GM21576 (cell line): ENCODE measurements around the gene KIF20A.
"Not testable (repeated sequence)": the region's sequence is repeated elsewhere in the genome, so short reads cannot be mapped to it uniquely, and the experiment has no call there.

Source experiments
- ATAC-seq: cut with Tn5 transposase; IDR thresholded peaks from one replicate; pipeline ENCODE4 v1.9.1; 2021; ENCODE audit warnings: mild to moderate bottlenecking, moderate library complexity; ENCODE audit not compliant: unreplicated experiment

KIF20A gene

DNA sequence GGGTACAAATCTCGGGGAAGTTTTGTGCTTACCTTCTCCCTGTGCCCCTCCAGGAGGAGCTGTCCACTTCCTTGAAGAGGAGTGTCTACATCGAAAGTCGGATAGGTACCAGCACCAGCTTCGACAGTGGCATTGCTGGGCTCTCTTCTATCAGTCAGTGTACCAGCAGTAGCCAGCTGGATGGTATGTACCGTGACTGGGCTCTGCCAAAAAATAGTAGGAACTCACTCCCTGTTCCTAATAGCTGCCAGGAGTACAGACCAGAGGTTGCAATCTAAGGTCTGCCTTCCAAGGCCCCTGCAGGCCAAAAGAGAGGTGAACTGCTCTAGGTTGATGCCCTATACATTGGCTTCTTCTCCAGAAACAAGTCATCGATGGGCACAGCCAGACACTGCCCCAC, 3.9 kb downstream of the KIF20A start:
- ATAC-seq = no peak

DNA sequence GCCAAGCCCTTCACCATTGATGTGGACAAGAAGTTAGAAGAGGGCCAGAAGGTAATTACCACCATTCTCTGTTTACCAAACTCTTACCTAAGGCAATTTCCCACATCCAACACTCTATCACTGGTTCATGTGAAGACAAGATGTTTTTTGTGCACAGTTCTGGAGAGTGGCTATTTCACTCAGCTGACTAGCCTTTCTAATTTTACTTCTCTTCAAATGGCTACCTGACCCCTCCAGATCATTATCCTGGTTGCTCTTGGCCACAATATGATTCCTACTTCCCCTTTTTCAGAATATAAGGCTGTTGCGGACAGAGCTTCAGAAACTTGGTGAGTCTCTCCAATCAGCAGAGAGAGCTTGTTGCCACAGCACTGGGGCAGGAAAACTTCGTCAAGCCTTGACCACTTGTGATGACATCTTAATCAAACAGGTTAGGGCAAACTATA, 7.1 kb downstream of the KIF20A start:
- no peak for ATAC-seq

DNA sequence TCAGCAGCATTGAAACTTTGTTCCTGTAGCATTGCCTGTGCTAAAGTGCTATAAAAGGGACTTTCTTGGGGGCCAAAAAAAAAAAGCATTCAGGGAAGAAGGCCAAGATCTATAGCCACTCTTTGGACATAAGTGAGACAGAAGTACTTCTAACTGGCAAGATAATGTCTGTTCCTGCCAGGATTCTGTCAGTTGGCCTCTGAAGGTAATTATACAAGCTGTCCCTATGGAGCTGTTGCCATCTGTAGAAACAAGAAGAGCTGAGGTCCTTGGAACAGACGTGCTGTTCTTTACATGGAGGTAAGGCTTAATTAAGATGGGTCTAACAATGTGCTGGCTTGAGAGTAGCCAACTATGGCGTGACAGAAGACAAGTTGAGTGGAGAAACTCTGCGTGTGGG, 9.7 kb downstream of the KIF20A start:
- ATAC-seq = no peak

DNA sequence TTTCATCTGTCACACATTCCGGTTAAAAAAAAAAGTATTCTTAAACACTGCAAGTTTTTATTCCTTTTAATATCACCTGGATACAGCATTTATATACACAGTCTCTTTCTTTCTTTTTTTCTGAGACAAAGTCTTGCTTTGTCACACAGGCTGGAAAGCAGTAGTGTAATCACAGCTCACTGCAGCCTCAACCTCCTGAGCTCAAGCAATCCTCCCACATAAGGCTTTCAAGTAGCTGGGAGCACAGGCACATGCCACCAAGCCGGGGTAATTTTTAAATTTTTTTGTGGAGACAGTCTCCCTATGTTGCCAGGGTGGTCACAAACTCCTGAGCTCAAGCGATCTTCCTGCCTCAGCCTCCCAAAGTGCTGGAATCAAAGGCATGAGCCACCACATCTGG, 13.9 kb downstream of the KIF20A start:
- ATAC-seq = no peak

DNA sequence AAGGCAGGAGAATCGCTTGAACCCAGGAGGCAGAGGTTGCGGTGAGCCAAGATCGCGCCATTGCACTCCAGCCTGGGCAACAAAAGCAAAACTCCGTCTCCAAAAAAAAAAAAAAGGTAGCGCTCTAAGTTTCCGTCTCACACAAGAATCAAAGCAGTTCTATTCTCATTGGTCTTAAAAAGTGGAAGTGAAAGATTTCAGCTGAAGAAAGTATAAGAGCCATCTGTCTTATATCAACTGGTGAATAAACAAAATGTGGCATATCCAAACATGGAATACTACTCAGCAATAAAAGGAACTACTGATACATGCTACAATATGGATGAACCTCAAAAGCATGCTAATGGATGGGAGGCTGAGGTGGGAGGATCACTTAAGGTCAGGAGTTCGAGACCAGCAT, 14.9 kb downstream of the KIF20A start:
- not testable (repeated sequence) for ATAC-seq

DNA sequence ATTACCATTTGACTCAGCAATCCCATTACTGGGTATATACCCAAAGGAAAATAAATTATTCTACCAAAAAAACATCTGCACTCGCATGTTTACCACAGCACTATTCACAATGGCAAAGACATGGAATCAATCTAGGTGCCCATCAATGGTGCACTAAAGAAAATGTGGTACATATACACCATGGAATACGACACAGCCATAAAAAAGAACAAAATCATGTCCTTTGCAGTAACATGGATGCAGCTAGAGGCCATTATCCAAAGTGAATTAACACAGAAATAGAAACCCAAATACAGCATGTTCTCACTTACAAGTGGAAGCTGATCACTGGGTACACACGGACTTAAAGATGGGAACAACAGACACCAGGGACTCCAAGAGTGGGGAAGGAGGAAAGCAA, 32.1 kb downstream of the KIF20A start:
- no peak for ATAC-seq

DNA sequence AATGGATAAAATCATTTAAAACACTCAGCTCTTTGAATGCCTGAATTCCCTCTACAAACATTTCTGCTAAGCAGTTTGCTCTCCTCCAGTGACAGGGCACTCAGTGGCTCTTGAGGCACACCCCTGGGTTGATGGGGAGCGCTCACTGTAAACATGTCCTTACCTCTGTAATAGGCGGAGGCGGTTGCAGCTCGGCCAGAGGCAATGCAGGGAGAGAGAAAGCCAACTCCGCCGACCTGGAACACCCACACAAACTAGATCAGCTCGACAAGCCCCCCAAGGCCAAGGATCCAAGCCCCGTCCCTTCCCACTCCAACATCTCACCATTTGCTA, 33.9 kb downstream of the KIF20A start:
- peak; percentile 10 for ATAC-seq

DNA sequence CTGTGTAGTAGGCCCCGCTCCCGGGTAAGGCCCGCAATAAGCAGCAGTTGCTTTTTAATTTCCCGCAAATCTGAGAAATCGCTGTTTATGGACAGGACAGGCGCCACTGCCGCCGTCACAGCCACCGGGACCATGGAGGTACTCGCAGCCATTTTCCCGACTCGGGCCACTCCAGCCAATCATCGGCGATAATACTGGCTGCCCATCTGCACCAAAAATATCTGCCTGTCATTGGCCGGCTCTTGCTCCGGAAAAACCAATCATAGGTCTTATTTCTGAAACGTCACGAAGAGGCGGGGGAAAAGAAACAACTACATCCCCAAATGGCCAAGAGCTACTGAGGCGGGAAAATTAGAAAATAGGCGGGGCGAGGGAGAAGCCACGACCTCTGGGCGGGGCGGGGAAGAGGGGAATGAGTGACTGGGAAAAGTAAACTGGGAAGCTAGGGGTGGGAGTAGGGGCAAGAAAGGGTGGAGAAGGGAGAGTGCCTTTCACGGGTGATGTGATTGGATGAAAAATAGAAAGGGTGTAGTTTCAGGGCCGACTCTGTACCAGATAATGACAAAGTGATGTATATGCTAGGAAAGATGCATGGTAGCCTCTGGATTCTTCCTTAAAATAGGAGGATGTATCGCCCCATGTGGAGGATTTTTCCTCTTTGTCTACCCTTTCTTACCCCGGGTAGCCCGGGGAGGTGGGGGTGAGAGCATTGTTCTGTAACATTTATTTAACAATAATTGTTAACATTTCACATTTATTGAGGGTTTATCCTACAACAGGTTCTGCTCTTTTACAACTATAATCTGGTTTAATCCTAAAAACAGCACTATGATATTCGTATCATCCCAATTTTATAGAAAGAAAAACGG, 34.5 kb downstream of the KIF20A start, which contains the start of gene CDC23:
Gene CDC23, minus strand, starts transcription at position 163 of the 869 bp plus-strand sequence. Its CDS starts 11 bp downstream, at position 152.
- ATAC-seq = peak; percentile 96

DNA sequence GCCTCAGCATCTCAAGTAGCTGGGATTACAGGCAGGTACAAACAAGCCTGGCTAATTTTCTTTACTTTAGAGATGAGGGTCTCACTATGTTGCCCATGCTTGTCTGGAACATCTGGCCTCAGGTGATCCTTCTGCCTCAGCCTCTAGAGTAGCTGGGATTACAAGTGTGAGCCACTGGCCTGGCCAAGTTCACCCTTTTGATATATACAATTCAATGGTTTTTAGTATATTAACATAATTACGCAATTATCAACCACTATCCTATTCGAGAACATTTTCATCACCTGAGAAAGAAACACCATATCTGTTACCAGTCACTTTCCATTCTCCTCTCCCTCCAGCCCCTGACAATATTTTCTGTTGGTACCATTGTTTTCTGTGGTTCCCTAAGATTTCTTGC, 37.9 kb downstream of the KIF20A start:
- ATAC-seq = no peak

DNA sequence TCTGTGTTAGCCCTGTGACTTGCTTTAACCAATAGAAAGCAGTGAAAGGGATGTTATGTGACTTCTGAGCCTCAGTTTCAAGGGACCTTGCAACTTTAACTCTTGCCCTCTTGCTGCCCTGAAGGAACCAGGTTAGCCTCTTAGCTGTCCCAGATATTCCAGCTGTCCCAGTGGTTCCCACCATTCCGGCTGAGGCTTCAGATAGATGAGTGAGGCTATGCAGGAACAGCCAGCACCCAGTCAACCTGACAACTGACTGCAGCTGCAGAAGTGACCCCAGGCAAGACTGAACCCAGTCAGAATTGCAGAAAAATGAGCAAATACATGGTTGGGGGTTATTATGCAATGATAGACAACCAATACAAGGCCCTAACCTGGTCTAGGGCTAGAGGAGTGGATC, 44.6 kb downstream of the KIF20A start:
- ATAC-seq = no peak

DNA sequence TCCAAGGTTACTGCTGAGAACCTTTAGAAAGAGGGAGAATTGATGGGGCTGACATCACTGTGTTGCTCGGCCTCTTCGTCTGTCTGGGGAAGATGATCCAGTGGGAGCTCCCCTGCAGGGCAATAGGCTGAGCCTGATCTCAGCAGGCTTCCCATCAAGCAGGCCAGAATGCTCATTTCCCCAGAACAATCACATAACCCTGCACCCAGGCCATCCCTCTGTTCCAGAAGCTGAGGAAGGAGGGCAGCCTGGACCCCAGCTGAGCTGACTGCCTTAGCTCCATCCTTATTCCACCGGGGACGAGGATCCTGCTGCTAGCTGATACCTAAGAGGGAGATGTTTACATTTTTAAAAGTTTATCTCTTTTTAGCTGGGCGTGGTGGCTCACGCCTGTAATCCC, 45.8 kb downstream of the KIF20A start:
- no peak for ATAC-seq

DNA sequence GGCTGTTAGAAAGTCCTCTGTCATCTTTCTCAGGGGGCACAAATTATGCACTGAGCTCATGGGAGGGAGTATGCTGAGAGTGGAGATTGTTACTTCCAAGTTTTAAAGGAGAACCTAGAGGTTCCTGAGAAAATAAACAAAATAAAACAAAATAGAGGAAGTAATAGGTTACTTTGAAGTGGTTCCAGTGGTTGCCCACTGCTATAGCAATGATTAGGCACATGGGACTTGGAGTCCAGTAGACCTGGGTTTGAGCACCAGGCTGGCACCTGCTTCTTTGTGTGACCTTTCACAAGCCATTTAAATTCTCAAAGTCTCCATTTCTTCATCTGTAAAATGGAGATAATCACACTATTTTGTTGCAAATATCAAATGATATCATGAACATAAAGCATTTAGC, 48.0 kb downstream of the KIF20A start:
- ATAC-seq = no peak

DNA sequence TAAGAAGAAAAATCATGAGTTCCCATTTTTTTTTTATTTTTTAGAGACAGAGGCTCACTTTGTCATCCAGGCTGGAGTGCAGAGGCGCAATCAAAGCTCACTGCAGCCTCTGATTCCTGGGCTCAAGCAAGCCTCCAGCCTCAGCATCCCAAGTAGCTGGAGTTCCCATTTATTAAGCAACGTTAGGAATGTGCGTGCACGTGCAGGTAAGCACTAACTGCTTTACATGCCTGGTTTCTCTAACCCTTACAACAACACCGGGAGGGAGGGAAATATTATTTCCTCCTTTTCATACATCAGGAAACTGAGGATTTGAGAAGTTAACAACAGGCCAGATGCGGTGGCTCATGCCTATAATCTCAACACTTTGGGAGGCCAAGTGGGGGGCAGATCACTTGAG, 50.5 kb downstream of the KIF20A start:
- ATAC-seq = no peak

DNA sequence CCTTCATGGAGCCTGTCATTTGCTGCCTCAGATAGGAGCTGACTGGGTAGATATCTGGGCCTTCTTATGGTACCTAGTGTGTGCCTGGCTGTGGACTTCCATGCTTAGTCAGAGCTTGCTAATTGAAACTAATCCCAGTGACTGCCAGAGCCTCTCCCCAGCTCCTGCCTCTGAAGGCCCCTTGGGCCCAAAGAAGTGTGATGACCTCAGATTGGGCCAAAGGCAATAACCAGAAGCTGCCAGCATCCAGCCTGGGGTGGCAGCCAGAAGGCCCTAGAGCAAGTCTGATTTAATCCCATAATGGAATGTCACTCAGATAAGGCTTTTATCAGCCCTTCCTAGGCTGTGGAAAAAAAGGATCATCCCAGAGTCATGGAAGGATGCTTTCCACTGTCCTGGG, 51.3 kb downstream of the KIF20A start:
- ATAC-seq = no peak

DNA sequence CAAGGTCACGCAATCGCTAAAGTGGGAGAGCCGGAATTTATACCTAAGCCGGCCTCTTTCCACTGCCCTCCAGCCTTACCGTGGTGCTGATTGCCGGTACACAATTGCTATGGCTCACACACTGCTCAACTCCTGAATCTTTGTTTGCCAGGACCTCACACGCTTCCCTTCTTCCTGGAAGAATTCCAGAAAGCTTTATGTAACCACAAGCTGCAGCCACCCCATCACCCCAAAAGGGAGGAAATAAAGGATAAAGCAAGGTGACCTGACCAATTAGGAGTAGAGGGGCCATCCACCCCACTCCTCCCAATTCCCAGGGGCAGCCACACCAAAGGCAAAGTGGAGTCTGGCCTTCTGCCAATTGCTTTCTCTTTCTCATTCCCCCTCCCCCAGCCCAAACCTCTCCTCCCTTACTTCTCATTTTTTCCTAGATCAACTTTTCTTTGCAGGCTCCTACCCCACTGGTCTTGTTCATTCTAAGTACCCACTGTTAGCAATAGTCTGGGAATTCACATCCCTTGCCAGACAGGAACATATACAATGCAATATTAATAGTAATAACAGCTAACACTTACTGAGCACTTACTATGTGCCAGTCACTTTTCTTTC, 52.2 kb downstream of the KIF20A start:
- ATAC-seq = no peak

DNA sequence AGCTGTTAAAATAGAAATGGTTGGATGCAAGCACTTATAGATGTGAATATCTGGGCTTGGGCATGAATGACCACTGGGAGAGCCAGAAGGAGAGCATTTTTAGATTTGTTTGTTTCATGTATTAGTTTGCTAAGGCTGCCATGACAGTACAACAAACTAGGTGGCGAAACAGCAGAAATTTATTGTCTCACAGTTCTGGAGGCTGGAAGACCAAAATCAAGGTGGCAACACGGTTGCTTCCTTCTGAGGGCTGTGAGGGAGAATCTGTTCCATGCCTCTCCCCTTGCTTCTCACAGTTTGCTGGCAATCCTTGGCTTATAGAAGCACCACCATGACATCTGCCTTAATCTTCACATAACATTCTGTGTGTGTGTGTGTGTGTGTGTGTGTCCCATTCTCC, 54.4 kb downstream of the KIF20A start:
- ATAC-seq = no peak

DNA sequence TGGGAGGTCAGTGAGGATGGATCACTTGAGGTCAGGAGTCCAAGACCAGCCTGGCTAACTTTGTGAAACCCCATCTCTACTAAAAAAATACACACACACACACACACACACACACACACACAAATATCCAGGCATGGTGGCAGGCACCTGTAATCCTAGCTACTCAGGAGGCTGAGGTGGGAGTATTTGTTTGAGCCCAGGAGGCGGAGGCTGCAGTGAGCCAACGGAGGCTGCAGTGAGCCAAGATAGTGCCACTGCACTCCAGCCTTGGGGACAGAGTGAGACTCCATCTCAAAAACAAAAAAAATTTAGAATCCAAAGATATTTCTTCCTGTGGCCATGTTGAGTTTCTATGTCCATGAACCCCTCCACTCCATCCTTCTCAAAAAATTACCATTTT, 55.7 kb downstream of the KIF20A start:
- no peak for ATAC-seq
